ENCODE data around the gene VAPA. TPM values are rescaled to one million over a fixed set of nuclear protein-coding genes. Genes with fewer than 3 reads are reported as not detected.
"Not testable (repeated sequence)": the region's sequence is repeated elsewhere in the genome, so short reads cannot be mapped to it uniquely, and the experiment has no call there.

Gene VAPA
- total RNA-seq, 4 donors from 2014 or later, result 188 to 221 (median 209) TPM

DNA sequence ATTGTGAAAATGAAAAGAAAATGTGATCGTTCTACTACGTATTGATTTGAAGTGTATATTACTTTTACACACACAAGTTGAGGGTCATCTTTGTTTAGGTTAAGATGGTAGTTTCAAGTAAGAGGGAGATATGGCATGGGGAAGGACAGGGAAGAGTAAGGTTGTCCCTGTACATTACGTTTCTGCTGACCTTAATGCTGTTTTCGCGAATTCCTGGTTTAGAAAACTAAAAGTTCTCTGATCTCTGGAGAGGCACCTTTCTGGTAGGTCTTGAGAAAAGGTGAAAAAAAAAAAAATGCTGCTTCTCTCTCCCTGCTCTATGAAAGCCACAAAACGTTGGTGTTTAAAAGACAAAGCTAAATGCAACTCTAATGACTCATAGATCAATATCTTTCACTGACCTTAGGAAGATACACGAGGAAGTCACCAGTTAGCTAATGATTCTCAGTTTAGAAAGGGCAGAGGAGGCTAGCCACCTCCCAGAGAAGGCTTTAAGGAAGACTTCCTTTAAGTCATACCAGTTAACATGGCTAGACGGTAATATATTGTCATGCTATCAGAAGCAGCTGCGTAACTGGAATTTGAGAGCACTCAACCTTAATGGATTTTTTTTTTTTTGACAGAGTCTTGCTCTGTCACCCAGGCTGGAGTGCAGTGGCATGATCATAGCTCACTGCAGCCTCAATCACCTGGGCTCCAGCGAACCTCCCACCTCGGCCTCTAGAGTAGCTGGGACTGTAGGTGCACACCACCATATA lies 14.8 kb upstream of the VAPA start:
- no peak for DNase-seq (ENCODE audit: low spot score in 2 of 2)
- whole genome bisulfite sequencing, 2 donors, result 77 to 79% methylated on average over 11 of the region's 11 CpGs

GRCh38 chr18:9899550-9899930 lies 14.3 kb upstream of the VAPA start:
- intact Hi-C loops (cut with DNase I; ENCODE audit: low total_unique reads), result not testable (repeated sequence)
- WGBS, 2 donors, result 93 to 100% methylated on average over 1 of the region's 1 CpG

More for the DNA sequence above, 14.8 kb upstream of the VAPA start:
- intact Hi-C loops (cut with DNase I; ENCODE audit: low total_unique reads), result no loop called here
- no peak overlapping the region for H3K4me3 ChIP-seq (ENCODE audit: low read depth, poor library complexity, severe bottlenecking)
- TF ChIP-seq, protein P1, sequence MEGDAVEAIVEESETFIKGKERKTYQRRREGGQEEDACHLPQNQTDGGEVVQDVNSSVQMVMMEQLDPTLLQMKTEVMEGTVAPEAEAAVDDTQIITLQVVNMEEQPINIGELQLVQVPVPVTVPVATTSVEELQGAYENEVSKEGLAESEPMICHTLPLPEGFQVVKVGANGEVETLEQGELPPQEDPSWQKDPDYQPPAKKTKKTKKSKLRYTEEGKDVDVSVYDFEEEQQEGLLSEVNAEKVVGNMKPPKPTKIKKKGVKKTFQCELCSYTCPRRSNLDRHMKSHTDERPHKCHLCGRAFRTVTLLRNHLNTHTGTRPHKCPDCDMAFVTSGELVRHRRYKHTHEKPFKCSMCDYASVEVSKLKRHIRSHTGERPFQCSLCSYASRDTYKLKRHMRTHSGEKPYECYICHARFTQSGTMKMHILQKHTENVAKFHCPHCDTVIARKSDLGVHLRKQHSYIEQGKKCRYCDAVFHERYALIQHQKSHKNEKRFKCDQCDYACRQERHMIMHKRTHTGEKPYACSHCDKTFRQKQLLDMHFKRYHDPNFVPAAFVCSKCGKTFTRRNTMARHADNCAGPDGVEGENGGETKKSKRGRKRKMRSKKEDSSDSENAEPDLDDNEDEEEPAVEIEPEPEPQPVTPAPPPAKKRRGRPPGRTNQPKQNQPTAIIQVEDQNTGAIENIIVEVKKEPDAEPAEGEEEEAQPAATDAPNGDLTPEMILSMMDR (IDR thresholded peaks at IDR 0.05), result no peak
- no peak for TF ChIP-seq POLR2A (IDR thresholded peaks at IDR 0.05)

GRCh38 chr18:9900699-9901098 lies 13.1 kb upstream of the VAPA start:
- no peak for DNase-seq (ENCODE audit: low spot score in 2 of 2)
- TF ChIP-seq, protein P1 (IDR thresholded peaks at IDR 0.05), result no peak
- TF ChIP-seq POLR2A (IDR thresholded peaks at IDR 0.05), result no peak
- H3K4me3 ChIP-seq (ENCODE audit: low read depth, poor library complexity, severe bottlenecking), result no peak overlapping the region
- intact Hi-C loops (cut with DNase I; ENCODE audit: low total_unique reads), result no loop called here
- 90 to 92% methylated on average over 7 of the region's 7 CpGs for WGBS, 2 donors

More at GRCh38 chr18:9899550-9899930, 14.3 kb upstream of the VAPA start:
- DNase-seq (ENCODE audit: low spot score in 2 of 2); H3K4me3 ChIP-seq (ENCODE audit: low read depth, poor library complexity, severe bottlenecking): not testable (repeated sequence)

- DNase-seq (ENCODE audit: low spot score in 2 of 2), result no peak
- no peak for TF ChIP-seq POLR2A (IDR thresholded peaks at IDR 0.05)
- TF ChIP-seq, protein P1 (IDR thresholded peaks at IDR 0.05), result no peak
- intact Hi-C loops (cut with DNase I; ENCODE audit: low total_unique reads), result no loop called here
- H3K4me3 ChIP-seq (ENCODE audit: low read depth, poor library complexity, severe bottlenecking), result no peak overlapping the region
- WGBS, 2 donors, result 87 to 89% methylated on average over 3 of the region's 3 CpGs
Measured at GRCh38 chr18:9901377-9901776, 12.4 kb upstream of the VAPA start.

DNA sequence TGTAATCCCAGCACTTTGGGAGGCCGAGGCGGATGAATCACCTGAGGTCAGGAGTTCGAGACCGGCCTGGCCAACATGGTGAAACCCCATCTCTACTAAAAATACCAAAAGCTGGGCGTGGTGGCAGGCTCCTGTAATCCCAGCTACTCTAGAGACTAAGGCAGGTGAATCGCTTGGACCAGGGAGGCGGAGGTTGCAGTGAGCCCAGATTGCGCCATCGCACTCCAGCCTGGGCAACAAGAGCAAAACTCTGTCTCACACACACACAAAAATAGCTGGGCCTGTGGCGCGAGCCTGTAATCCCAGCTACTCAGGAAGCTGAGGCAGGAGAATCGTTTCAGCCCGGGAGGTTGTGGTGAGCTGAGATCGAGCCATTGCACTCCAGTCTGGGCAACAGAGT lies 11.6 kb upstream of the VAPA start:
- WGBS, 2 donors, result 90 to 92% methylated on average over 14 of the region's 14 CpGs
- DNase-seq (ENCODE audit: low spot score in 2 of 2); intact Hi-C loops (cut with DNase I; ENCODE audit: low total_unique reads); H3K4me3 ChIP-seq (ENCODE audit: low read depth, poor library complexity, severe bottlenecking): not testable (repeated sequence)

GRCh38 chr18:9902832-9903231 lies 11.0 kb upstream of the VAPA start:
- WGBS, 2 donors, result 68 to 73% methylated on average over 10 of the region's 10 CpGs

More at GRCh38 chr18:9902832-9903231, 11.0 kb upstream of the VAPA start:
- H3K4me3 ChIP-seq (ENCODE audit: low read depth, poor library complexity, severe bottlenecking), result no peak overlapping the region
- no peak for TF ChIP-seq POLR2A (IDR thresholded peaks at IDR 0.05)
- TF ChIP-seq, protein P1 (IDR thresholded peaks at IDR 0.05), result no peak
- intact Hi-C loops (cut with DNase I; ENCODE audit: low total_unique reads), result no loop called here
- DNase-seq (ENCODE audit: low spot score in 2 of 2), result no peak

Data from lower leg skin (tissue), 4 donors.